Esophagus squamous epithelium (tissue), 4 donors: ENCODE data around the gene MFSD8.

Experiments used
- POLR2A ChIP-seq, 4 donors: fragments of 450-650 bp; IDR thresholded peaks; one replicate each; pipeline ENCODE4 v1.6.1; 2017; ENCODE audit warnings: antibody characterized with exemption in 4 of 4, mild to moderate bottlenecking in 4 of 4, moderate library complexity in 3 of 4
- TF ChIP-seq, protein P1 (sequence below), 6 experiments: fragments of 450-650 bp in 4 of 6; fragments of 200-600 bp in 2 of 6; sonication (generic) in 2 of 6; IDR thresholded peaks; one replicate each; pipeline ENCODE4 v1.5.1; 2016 to 2019; ENCODE audit warnings: antibody characterized with exemption in 6 of 6, mild to moderate bottlenecking in 4 of 6, moderate library complexity in 4 of 6

DNA sequence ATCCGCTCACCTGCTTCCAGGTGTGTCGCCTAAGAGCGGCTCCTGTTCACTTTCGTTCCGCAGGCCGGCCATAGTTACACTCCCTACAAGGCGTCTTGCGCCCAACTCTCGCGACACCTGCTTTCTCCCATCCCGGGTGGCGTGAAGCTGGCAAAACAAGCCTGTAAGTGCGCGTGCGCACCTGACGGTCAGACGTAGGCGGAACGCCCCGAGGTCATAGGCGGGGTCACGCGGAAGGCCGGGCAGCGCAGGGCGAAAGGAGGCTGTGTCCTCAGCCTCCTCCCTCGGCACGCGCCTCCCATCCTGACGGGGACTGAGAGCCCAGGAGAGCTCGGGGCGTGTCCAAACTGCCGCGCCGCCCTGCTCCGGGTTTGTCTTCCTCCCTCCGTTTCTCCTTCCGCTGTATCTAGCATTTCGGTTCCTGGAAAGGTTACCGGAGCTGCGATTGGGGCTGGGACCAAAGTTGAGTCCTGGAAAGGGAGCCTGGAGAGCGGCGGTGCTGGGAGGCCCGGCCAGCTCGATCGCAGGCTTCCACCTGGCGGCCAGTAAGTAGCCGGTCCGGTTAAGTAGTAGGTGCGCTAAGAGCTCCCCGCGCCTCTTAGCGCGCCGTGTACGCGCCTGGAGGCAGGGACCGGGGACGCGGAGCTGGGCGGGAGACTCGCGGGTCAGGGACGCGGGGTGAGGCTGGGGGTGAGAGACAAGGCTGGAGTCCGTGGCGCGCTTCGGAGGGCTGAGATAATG is at the start of gene MFSD8, which contains the start of gene ABHD18:
- TF ChIP-seq, protein P1, sequence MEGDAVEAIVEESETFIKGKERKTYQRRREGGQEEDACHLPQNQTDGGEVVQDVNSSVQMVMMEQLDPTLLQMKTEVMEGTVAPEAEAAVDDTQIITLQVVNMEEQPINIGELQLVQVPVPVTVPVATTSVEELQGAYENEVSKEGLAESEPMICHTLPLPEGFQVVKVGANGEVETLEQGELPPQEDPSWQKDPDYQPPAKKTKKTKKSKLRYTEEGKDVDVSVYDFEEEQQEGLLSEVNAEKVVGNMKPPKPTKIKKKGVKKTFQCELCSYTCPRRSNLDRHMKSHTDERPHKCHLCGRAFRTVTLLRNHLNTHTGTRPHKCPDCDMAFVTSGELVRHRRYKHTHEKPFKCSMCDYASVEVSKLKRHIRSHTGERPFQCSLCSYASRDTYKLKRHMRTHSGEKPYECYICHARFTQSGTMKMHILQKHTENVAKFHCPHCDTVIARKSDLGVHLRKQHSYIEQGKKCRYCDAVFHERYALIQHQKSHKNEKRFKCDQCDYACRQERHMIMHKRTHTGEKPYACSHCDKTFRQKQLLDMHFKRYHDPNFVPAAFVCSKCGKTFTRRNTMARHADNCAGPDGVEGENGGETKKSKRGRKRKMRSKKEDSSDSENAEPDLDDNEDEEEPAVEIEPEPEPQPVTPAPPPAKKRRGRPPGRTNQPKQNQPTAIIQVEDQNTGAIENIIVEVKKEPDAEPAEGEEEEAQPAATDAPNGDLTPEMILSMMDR (IDR thresholded peaks at IDR 0.05) = peak; percentile 14 to 61 (median 42)
- peak in 3 of 4 donors; percentile 50 to 76 (median 60) for TF ChIP-seq POLR2A (IDR thresholded peaks at IDR 0.05)
